A673 (cell line): Measurements from ENCODE around the gene ATP2A2.
"Not testable (repeated sequence)": the region's sequence is repeated elsewhere in the genome, so short reads cannot be mapped to it uniquely, and the experiment has no call there.

Source experiments
- EZH2 ChIP-seq: fragments of 200-600 bp; sonication (generic); IDR thresholded peaks from 2 replicates; pipeline ENCODE4 v1.6.1; 2017; ENCODE audit warnings: borderline replicate concordance, low read depth, mild to moderate bottlenecking, mixed read lengths, antibody characterized with exemption, low read length; ENCODE audit not compliant: poor library complexity, severe bottlenecking
- TF ChIP-seq, protein P1 (sequence below): fragments of 300-800, 200-600 bp; sonication (generic); conservative IDR thresholded peaks from 2 replicates; pipeline ENCODE4 v1.5.1; 2017; ENCODE audit warnings: low read depth, mild to moderate bottlenecking, antibody characterized with exemption, low read length, moderate library complexity, mixed read lengths

DNA sequence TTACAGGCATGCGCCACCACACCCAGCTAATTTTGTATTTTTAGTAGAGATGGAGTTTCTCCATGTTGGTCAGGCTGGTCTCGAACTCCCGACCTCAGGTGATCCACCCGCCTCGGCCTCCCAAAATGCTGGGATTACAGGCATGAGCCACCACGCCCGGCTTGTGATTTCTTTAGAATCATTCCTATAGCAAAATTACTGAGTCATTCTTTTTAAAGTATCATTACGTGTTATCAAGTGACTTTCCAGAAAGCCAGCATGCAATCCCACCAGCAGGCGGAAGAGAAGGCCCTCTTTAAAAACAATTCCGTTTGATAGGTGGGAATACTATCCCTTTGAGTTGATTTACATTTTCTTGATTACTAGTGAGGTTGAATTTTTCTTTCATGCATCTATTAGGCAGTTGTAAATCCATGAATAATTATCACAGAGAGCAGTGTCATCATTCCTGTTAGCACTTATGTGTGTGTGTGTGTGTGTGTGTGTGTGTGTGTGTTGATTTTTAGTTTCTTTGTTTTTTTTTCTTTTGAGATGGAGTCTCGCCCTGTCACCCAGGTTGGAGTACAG is 25.1 kb upstream of the ATP2A2 start:
- TF ChIP-seq, protein P1, sequence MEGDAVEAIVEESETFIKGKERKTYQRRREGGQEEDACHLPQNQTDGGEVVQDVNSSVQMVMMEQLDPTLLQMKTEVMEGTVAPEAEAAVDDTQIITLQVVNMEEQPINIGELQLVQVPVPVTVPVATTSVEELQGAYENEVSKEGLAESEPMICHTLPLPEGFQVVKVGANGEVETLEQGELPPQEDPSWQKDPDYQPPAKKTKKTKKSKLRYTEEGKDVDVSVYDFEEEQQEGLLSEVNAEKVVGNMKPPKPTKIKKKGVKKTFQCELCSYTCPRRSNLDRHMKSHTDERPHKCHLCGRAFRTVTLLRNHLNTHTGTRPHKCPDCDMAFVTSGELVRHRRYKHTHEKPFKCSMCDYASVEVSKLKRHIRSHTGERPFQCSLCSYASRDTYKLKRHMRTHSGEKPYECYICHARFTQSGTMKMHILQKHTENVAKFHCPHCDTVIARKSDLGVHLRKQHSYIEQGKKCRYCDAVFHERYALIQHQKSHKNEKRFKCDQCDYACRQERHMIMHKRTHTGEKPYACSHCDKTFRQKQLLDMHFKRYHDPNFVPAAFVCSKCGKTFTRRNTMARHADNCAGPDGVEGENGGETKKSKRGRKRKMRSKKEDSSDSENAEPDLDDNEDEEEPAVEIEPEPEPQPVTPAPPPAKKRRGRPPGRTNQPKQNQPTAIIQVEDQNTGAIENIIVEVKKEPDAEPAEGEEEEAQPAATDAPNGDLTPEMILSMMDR, result not testable (repeated sequence)
- not testable (repeated sequence) for TF ChIP-seq EZH2
